Effector memory CD4-positive, alpha-beta T cell (primary cell): ENCODE data around the gene NEO1.

ENCODE experiments used
- DNase-seq, 3 donors: peaks; one replicate each; pipeline ENCODE4 v3.0.0-alpha.2; 2020
- H3K27ac ChIP-seq: 2 replicates; pipeline ENCODE4 v1.7.0; 2013; ENCODE audit warnings: mild to moderate bottlenecking, low read length, moderate library complexity; ENCODE audit not compliant: insufficient read depth, poor library complexity, severe bottlenecking
- H3K27me3 ChIP-seq: replicated peaks from 2 replicates; pipeline ENCODE4 v1.7.0; 2013; ENCODE audit warnings: mild to moderate bottlenecking, low read length; ENCODE audit not compliant: insufficient read depth, control insufficient read depth, poor library complexity, severe bottlenecking
- H3K36me3 ChIP-seq: 2 replicates; pipeline ENCODE4 v1.7.0; 2013; ENCODE audit warnings: mild to moderate bottlenecking, low read length, moderate library complexity; ENCODE audit not compliant: control insufficient read depth, insufficient read depth
- H3K4me1 ChIP-seq: 2 replicates; pipeline ENCODE4 v1.7.0; 2013; ENCODE audit warnings: low read length, mild to moderate bottlenecking; ENCODE audit not compliant: control insufficient read depth, insufficient read depth, poor library complexity, severe bottlenecking
- H3K4me3 ChIP-seq: 2 replicates; pipeline ENCODE4 v1.7.0; 2013; ENCODE audit warnings: low read length, low read depth, mild to moderate bottlenecking; ENCODE audit not compliant: insufficient read depth, poor library complexity, severe bottlenecking
- H3K9me3 ChIP-seq: 2 replicates; pipeline ENCODE4 v1.7.0; 2013; ENCODE audit warnings: mild to moderate bottlenecking, low read length, moderate library complexity; ENCODE audit not compliant: control insufficient read depth

Gene NEO1

DNA sequence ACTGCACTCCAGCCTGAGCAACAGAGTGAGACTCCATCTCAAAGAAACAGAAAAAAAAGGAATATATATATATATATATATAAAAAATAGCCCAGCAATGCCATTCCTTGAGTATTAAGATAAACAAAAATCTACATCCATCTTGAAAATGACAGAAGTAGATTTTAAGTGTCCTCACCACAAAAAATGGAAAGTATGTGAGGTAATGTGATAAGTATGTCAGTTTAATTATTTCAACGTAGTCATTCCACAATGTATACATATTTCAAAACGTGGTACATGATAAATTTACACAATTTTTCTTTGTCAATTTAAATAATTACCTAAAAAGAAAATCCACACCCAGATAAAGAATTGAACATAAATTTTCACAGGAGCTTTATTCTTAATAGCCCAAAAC is 261.6 kb downstream of the NEO1 start:
- no peaks in the 10 kb centered on the region for H3K27me3 ChIP-seq
- H3K4me1 ChIP-seq, result no peaks in the 10 kb centered on the region
- H3K36me3 ChIP-seq, result no peaks in the 10 kb centered on the region
- no peak overlapping the region for H3K4me3 ChIP-seq
- no peaks in the 10 kb centered on the region for H3K9me3 ChIP-seq
- DNase-seq, result no peak
- H3K27ac ChIP-seq, result no peak overlapping the region

GRCh38 chr15:73317651-73318462 is 265.6 kb downstream of the NEO1 start:
- H3K27ac ChIP-seq, result no peak overlapping the region
- H3K4me3 ChIP-seq, result no peak overlapping the region
- H3K9me3 ChIP-seq, result no peaks in the 10 kb centered on the region
- H3K27me3 ChIP-seq, result no peaks in the 10 kb centered on the region
- H3K4me1 ChIP-seq, result no peaks in the 10 kb centered on the region
- H3K36me3 ChIP-seq, result no peaks in the 10 kb centered on the region
- DNase-seq, result no peak

DNA sequence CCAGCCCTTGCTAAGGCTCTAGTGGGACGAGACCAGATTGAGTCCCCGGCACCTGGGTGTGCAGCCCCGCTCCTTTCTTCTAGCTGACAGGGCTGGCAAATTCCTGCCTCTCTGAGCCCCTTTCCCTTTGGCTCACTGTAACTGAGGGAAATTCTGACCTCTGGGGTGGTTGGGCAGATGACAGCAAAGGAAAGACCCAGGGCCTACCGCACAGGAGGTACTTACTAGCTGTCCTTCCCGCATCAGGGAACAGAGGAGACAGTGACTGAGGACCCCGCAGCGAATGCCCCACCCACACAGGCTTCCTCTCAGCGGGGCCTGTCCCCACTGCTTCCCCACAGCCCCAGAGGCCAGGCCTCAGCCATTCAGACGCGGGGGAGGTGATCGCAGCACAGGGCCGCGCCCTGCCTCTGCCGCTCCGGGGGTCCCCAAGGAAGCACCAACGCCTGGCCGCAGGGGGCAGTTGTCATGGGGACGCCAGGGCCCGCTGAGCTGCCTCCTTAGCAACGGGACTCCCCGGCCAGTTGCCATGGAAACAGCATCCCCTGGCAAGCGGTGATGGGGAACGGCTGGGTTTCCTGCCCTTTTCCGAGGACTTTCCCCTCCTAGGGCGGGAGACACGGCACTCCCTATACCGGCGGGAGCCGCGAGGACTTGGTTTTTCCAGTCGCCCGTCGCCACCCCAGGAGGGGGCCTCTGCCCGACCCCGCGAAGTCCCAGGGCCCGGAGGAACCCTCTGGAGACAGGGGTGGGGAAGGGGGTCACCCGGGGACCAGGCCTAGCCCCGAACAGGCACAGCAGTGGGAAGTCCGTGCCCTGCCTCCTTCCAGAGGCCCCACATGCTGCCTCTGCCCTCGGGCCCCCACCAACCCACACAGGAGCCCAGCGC is 266.4 kb downstream of the NEO1 start:
- H3K27ac ChIP-seq, result no peak overlapping the region
- H3K4me1 ChIP-seq, result no peaks in the 10 kb centered on the region
- no peaks in the 10 kb centered on the region for H3K9me3 ChIP-seq
- no peaks in the 10 kb centered on the region for H3K27me3 ChIP-seq
- no peak for DNase-seq
- H3K4me3 ChIP-seq, result no peak overlapping the region
- no peaks in the 10 kb centered on the region for H3K36me3 ChIP-seq

GRCh38 chr15:73319460-73320245 is 267.4 kb downstream of the NEO1 start:
- DNase-seq, result no peak
- Histone ChIP-seq H3K27ac (no peak overlapping the region), H3K4me3 (no peak overlapping the region), H3K4me1 (no peaks in the 10 kb centered on the region), H3K27me3 (no peaks in the 10 kb centered on the region), H3K9me3 (no peaks in the 10 kb centered on the region), H3K36me3 (no peaks in the 10 kb centered on the region)

- H3K27ac ChIP-seq, result no peak overlapping the region
- no peak overlapping the region for H3K4me3 ChIP-seq
- no peaks in the 10 kb centered on the region for H3K36me3 ChIP-seq
- DNase-seq, result no peak
- H3K9me3 ChIP-seq, result no peaks in the 10 kb centered on the region
- H3K4me1 ChIP-seq, result no peaks in the 10 kb centered on the region
- H3K27me3 ChIP-seq, result no peaks in the 10 kb centered on the region
These were observed 268.4 kb downstream of the NEO1 start for GRCh38 chr15:73320619-73321180.

DNA sequence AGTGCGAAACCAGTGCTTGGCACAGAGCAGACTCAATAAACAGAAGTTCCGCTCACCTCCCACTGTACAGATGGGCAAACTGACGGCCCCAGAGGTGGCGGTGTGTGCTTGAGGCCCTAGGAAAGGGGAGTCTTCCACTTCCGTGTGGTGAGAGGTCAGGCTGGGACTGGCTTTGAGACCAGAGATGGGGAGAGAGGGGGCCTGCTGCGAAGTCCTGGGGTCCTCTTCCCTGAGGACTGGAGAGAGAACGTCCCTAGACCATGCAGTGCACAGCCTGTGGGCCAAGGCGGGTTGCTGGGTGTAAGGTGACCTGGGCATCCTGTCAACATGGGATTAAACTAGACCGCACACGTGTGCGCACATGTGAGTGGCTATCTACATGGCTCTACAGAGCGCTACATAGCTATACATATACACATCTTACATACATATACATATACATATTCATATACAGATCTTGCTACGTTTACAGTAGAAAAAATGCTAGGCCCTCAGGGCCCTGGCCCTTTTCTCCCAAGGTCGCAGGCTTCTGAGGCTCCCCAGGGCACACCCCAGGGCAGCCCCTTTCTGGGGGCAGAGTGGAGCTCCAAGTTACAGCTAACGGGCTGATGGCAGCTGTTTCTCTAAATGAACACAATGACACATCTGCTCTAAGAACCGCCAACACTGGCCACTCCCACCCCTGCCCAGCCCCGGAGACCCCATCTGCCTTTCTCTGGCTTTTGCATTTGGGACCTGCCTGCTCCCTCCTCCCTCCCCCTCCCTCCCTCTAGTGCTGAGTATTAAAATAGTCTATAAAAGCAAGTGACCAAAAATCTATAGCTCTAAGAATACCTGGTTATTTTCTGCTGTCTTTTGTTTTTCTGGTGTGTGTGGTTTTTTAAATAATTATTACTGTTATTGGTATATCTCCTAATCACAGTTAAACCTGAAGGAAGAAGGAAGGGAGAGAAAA is 269.5 kb downstream of the NEO1 start:
- no peak for DNase-seq
- Histone ChIP-seq H3K9me3 (no peaks in the 10 kb centered on the region), H3K27me3 (no peaks in the 10 kb centered on the region), H3K36me3 (no peaks in the 10 kb centered on the region), H3K4me1 (no peaks in the 10 kb centered on the region), H3K4me3 (no peak overlapping the region), H3K27ac (no peak overlapping the region)

DNA sequence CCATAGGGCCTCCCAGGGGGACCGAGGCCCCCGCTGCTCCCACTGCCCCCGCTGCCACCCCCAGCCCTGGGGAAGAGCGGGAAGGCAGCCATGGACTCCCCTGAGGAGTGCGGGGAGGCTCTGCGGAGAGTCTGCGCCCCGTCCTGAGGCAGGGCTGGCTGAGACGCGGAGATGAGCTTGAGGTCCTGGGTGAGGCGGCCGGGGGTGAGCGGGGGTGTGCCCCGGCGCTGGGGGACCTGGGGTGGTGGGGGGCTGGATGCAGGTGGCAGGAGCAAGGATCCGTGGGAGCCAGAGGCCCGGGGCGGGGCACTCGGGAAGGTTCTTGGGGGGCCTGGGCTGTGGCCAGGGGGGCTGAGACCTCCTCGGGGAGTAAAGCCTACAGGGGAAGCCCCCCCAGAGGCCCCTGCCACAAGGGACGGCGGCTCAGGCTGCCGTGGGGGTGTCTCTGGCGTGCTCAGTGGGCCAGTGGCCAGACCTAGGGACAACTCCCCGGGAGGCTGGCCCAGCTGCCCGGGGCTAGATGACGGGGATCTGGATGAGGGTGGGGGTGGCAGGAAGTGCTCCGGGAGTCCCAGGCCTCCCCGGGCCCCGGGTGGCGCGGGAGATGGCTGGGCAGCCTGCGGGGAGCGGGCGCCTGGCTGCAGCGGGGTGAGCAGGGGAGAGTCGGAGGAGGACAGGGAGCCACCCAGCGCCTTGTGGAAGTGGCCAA is 270.6 kb downstream of the NEO1 start:
- H3K36me3 ChIP-seq, result no peaks in the 10 kb centered on the region
- no peaks in the 10 kb centered on the region for H3K4me1 ChIP-seq
- H3K4me3 ChIP-seq, result no peak overlapping the region
- no peak overlapping the region for H3K27ac ChIP-seq
- DNase-seq, result no peak
- no peaks in the 10 kb centered on the region for H3K9me3 ChIP-seq
- H3K27me3 ChIP-seq, result no peaks in the 10 kb centered on the region

DNA sequence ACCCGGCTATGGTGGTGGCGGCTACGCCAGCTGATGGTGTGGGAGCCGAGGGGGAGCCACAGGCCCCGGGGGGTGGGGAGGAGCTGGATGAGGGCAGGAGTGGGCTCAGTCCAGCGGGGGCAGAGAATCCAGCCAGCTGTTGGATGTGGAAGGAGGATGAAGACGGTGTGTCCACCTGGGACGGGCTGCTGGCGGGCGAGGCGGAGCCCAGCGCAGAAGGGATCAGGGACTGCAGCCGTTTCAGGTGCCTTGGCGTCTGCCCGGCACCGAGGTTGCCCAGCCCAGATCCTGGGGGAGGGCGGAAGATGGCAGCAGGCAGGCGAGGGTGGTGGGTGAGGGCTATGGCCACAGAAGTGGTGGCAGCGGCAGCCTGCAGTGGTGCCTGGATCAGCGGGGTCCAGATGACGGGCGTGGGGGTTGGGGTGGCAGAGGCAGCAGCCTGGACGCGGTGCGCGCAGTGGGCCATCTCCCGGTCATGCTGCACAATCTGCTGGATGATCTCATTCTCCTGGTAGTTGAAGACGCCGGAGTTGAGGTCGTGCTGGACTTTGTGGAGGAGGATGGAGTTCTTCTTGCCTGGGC is 271.2 kb downstream of the NEO1 start:
- Histone ChIP-seq H3K4me1 (no peaks in the 10 kb centered on the region), H3K4me3 (no peak overlapping the region), H3K27ac (no peak overlapping the region), H3K27me3 (no peaks in the 10 kb centered on the region), H3K36me3 (no peaks in the 10 kb centered on the region), H3K9me3 (no peaks in the 10 kb centered on the region)
- DNase-seq, result no peak
